Duodenal mucosa (tissue), 2 donors: ENCODE measurements around the gene PHF13.

Experiments
- H3K27ac ChIP-seq: one replicate; pipeline ENCODE4 v1.7.0; 2013; ENCODE audit warnings: low read depth, low read length
- H3K27me3 ChIP-seq, 2 donors: one replicate each; pipeline ENCODE4 v1.7.0; 2013; ENCODE audit warnings: low read length in 2 of 2, control low read depth in 1 of 2; ENCODE audit not compliant: insufficient read depth in 2 of 2, control insufficient read depth in 1 of 2
- H3K36me3 ChIP-seq, 2 donors: one replicate each; pipeline ENCODE4 v1.7.0; 2013; ENCODE audit warnings: low read length in 2 of 2, control low read depth in 1 of 2; ENCODE audit not compliant: insufficient read depth in 2 of 2, control insufficient read depth in 1 of 2
- H3K4me1 ChIP-seq, 2 donors: one replicate each; pipeline ENCODE4 v1.7.0; 2013; ENCODE audit warnings: low read length in 2 of 2, control low read depth in 1 of 2; ENCODE audit not compliant: insufficient read depth in 2 of 2, control insufficient read depth in 1 of 2
- H3K4me3 ChIP-seq, 2 donors: one replicate each; pipeline ENCODE4 v1.7.0; 2013; ENCODE audit warnings: low read length in 2 of 2, low read depth in 1 of 2
- H3K9ac ChIP-seq, 2 donors: one replicate each; pipeline ENCODE4 v1.7.0; 2013; ENCODE audit warnings: low read length in 2 of 2, low read depth in 1 of 2
- H3K9me3 ChIP-seq, 2 donors: one replicate each; pipeline ENCODE4 v1.7.0; 2013; ENCODE audit warnings: low read length in 2 of 2, control low read depth in 1 of 2; ENCODE audit not compliant: control insufficient read depth in 1 of 2

The PHF13 gene

DNA sequence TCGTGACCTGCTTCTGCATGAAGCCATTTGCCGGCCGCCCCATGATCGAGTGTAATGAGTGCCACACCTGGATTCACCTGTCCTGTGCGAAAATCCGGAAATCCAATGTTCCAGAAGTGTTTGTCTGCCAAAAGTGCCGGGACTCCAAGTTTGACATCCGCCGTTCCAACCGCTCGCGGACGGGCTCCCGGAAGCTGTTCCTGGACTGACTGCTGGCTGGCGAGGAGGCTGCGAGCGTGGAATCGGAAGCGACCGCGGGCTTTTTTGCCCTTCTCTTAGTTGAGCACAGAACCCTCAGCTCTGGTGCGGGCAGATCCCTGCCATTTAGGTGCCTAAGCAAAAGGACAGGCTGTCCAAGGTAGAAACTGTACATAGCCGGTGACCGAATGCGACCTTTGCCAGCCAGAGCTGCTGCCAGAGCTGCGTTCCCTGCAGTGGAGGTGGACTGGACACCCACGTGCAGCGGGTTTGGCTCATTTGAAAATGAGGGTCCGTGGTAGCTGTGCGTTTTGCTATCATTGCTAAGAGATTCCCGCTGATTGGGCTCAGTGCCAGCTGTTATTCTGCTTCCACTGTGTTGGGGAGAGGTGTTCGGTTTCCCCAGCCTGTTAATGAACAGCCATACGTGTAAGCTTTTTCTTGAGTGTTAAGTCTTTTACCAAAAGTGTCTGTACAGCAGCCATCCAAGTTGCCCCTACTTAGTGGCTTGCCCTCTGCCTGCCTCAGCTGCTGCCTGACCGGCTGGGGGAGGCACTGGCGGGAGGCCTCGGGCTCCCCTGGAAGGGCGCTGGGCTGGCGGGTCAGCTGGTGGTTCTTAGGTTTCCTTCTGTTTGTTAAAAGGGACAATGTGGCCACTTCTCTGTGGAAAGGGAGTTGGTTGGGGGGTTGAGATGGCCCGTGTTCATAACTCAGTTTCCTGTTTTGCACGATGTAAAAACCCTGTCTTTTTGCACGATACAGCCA, 8.2 kb downstream of the PHF13 start:
- no peak overlapping the region for H3K4me3 ChIP-seq
- H3K9me3 ChIP-seq, result no peaks in the 10 kb centered on the region
- peaks cover 3 to 17% of the 10 kb centered on the region in 2 donors for H3K4me1 ChIP-seq
- H3K36me3 ChIP-seq, result peaks cover 9 to 36% of the 10 kb centered on the region in 2 donors
- H3K27me3 ChIP-seq, result no peaks in the 10 kb centered on the region
- no peak overlapping the region for H3K9ac ChIP-seq
- H3K27ac ChIP-seq, result no peak overlapping the region

DNA sequence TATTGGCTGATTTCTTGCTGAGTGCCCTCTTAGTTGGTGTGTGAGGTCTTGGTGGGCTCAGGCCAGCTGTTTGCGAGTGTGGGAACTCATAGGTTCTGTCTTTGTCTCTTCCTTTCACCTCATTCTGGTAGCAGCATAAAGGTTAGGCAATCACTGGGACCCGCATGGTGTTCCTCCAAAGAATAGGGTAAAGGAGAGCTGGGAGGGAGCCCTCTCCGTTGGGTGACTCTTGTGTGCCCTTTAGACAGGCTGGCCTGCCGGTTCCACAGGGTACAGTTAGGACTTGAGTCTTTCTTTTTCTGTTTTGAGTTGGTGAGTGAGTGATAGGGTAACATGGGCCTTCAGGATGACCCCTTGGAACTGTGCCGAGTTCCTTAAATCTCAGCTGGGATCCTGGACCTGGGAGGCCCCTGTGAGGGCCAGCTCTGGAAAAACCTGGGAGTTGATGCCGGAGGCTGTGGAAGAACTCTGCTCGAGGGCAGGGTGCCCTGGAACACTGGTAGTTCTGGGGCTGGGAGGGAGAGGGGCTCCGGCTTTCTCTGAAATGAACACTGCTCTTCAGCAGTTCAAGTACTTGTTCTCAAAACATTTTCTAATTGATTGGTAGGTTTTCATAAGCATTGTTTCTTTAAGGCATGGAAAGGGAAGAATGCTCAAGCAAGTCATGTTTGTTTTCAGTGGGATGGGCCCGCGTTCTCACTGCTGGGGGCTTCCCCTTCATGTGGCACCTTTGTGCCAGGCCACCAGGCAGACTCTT, 9.0 kb downstream of the PHF13 start:
- no peak overlapping the region for H3K9ac ChIP-seq
- no peak overlapping the region for H3K4me3 ChIP-seq
- H3K36me3 ChIP-seq, result peaks cover 11 to 36% of the 10 kb centered on the region in 2 donors
- H3K27me3 ChIP-seq, result no peaks in the 10 kb centered on the region
- H3K9me3 ChIP-seq, result no peaks in the 10 kb centered on the region
- H3K27ac ChIP-seq, result no peak overlapping the region
- peaks cover 3 to 17% of the 10 kb centered on the region in 2 donors for H3K4me1 ChIP-seq

DNA sequence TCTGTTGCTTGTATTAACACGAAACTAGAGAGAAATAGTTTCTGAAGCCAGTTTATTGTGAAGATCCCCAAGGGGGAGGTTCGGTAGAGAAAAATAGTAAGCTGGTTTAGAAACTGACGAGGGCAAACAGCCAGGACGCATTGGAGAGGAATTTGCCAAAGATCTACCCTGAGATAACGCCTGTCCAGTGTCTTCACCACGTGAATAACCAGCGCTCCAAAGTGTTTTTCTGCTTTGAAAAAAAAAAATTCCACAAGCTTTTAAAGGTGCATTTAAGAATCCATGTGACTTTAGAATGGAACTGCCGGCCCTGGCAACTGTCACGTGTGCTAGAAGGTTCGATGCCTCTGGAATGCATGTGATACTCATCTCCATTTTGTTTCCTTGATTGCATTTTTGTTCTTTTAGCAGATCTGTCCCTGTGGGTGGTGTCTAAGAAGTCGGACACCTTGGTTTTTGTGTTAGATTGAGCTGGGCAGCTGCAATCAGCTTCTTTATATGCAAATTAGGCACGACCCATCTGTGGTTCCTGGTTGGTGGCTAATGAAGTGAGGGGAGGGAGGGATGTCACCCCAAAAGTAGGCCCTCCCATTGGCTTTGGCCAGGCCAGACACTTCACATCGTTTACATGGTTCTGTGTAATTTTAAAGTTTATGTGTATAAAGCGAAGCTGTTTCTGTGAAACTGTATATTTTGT, 9.9 kb downstream of the PHF13 start:
- H3K4me1 ChIP-seq, result peaks cover 3 to 17% of the 10 kb centered on the region in 2 donors
- H3K9me3 ChIP-seq, result no peaks in the 10 kb centered on the region
- H3K4me3 ChIP-seq, result no peak overlapping the region
- H3K27ac ChIP-seq, result no peak overlapping the region
- H3K27me3 ChIP-seq, result no peaks in the 10 kb centered on the region
- H3K36me3 ChIP-seq, result peaks cover 13 to 42% of the 10 kb centered on the region in 2 donors
- no peak overlapping the region for H3K9ac ChIP-seq

DNA sequence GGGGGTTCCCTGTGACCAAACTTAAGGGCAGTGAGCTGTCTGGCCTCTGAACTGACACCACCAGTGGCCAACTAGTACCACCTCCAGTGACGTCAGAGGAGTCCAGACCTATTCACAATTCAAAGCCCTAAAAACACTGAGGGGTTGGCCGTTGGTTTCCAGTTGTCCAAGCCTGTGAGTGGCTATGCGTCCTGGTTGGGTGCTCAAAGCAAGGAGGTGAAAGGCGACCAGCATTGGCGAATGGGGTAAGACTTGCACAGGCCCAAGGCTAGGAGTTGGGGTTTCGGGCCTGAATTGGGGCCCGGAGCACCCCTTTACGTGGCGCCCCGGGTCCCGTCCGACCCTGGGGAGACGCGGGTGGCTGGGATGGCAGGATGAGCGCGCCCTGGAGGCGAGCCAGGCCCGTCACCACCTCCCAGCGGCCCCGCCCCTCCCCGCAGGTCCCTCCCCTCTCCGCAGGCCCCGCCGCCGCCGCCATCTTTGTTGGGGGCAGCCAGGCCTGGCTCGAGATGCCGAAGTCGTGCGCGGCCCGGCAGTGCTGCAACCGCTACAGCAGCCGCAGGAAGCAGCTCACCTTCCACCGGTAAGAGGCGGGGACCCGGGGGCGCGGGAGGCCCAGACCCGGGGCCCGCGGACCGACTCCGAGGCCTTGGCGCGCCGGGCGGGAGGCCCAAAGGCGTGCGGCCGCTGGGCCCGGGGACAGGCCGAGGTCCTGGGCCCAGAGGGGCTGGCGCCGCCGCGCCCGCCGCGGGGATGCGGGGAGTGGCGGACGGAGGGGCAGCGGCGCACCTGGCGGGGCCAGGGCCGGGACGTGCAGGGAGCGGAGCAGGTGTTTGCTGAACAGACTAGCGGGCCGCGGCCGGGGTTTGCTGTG, 11.4 kb downstream of the PHF13 start, which contains the start of gene THAP3:
TSS of gene THAP3 (plus strand) at position 159 of the 874 bp plus-strand sequence. CDS start at position 510, 351 bp downstream.
- Histone ChIP-seq H3K4me3 (peak within 1 kb of the TSS; percentile 78 to 88), H3K9ac (peak within 1 kb of the TSS; percentile 60 to 78), H3K36me3 (peaks cover 16 to 47% of the 10 kb centered on the region in 2 donors), H3K27me3 (no peaks in the 10 kb centered on the region), H3K9me3 (no peaks in the 10 kb centered on the region), H3K4me1 (peaks cover 3 to 17% of the 10 kb centered on the region in 2 donors), H3K27ac (peak within 1 kb of the TSS; percentile 53)

DNA sequence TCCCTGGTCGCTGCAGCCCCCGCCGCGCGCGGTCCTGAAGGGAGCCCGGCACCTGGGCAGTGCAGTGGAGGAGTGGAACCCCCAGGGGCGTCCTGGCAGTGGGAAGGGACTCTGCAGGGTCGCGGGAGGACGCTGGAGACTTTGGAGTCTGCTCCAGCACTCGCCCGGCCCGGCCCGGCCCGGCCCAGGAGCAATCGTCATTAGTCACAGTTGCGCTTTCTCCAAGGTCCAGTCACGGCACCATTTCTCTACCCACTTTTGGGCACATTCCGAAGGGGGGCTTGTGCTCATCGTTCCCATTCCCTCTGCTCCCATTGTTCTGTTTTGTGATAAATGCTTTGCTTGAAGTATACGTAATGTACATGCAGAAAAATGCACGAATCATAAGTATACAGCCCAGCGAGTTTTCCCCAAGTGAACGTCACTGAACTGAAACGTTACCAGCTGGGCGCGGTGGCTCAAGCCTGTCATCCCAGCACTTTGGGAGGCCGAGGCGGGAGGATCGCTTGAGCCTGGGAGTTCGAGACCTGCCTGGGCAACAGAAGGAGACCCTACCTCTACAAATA, 12.1 kb downstream of the PHF13 start:
- Histone ChIP-seq H3K36me3 (peaks cover 16 to 46% of the 10 kb centered on the region in 2 donors), H3K27ac (peak overlapping the region; percentile 53), H3K27me3 (no peaks in the 10 kb centered on the region), H3K4me3 (peak overlapping the region; percentile 78 to 88), H3K9ac (peak overlapping the region; percentile 58 to 78), H3K4me1 (peaks cover 3 to 17% of the 10 kb centered on the region in 2 donors), H3K9me3 (no peaks in the 10 kb centered on the region)

DNA sequence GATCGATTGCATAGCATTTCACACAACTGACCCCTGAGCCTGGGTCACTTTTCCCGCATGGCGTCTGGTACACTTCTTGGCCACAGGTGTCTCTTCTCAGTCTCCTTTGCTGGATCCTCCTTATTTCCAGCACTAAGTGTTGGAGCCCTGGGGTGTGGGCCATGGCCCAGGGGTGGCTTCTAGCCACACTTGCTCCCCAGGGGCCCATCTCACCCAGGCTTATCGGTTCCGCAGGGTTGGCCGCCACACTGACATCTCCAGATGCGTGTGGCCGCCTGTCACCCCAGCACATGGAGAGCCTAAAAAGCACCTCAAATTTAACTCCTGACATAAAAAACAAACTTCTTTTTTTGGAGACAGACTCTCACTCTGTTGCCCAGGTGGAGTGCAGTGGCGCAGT, 13.5 kb downstream of the PHF13 start:
- Histone ChIP-seq H3K4me3 (no peak overlapping the region), H3K36me3 (peaks cover 12 to 34% of the 10 kb centered on the region in 2 donors), H3K9ac (no peak overlapping the region), H3K4me1 (peaks cover 3 to 17% of the 10 kb centered on the region in 2 donors), H3K9me3 (no peaks in the 10 kb centered on the region), H3K27ac (no peak overlapping the region), H3K27me3 (no peaks in the 10 kb centered on the region)

DNA sequence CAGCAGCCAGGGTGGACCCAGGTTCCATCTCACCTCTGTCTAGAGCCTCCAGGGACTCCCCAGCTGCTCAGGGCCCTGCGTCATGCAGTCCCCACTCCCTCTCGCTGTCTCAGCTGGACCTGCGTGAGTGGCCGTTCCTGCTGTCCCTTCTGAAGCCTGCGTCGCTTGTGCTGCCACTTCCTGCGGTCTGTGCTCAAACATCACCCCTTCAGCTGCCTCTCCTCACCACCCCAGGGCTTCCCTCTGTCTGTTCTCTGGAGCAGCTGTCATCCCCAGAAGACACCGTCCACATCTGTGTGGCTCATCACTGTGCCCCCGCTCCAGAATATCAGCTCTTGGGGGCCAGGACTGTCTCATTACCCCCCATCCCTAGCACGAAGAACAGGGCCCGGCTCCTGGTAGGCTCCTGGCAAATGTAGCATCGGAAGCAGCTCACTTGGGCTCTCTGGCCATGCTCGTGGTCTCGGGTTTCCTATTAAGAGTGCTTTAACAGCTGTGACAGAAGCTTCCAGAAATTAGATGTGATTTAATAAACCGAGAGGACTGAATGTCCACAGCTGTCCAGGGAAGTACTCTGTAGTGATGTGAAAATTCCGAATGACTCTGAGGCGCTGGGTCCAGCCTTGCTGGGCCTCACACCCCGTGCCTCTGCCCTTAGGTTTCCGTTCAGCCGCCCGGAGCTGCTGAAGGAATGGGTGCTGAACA, 14.5 kb downstream of the PHF13 start:
- H3K4me1 ChIP-seq, result peaks cover 3 to 17% of the 10 kb centered on the region in 2 donors
- no peaks in the 10 kb centered on the region for H3K27me3 ChIP-seq
- no peak overlapping the region for H3K27ac ChIP-seq
- no peak overlapping the region for H3K9ac ChIP-seq
- H3K9me3 ChIP-seq, result no peaks in the 10 kb centered on the region
- H3K4me3 ChIP-seq, result no peak overlapping the region
- H3K36me3 ChIP-seq, result peaks cover 19 to 34% of the 10 kb centered on the region in 2 donors

DNA sequence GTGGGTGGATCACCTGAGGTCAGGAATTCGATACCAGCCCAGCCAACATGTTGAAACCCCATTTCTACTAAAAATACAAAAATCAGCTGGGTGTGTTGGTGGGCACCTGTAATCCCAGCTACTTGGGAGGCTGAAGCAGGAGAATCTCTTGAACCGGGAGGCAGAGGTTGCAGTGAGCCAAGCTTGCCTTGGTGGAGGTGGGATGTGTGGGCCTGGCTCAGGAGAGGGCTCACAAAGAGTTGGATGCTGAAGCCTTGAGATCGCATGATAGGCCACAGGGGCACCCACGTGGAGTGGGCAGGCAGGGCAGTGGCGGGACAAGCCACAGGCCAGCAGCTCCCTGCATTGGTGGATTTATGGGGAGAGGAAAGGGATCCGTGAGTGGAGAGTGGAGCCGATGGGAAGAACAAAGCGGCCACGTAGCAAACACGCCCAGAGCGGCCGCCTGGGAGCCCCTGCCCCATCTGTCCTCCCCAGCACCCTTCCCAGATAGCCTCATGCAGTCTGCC, 15.5 kb downstream of the PHF13 start:
- H3K27me3 ChIP-seq, result no peaks in the 10 kb centered on the region
- no peak overlapping the region for H3K4me3 ChIP-seq
- peaks cover 19 to 43% of the 10 kb centered on the region in 2 donors for H3K36me3 ChIP-seq
- no peaks in the 10 kb centered on the region for H3K9me3 ChIP-seq
- no peak overlapping the region for H3K27ac ChIP-seq
- peaks cover 3 to 17% of the 10 kb centered on the region in 2 donors for H3K4me1 ChIP-seq
- H3K9ac ChIP-seq, result no peak overlapping the region
